Astrocyte (in vitro differentiated cells and primary cell): ENCODE measurements around the gene KCTD21. TPM values are rescaled to one million over a fixed set of nuclear protein-coding genes. Genes with fewer than 3 reads are reported as not detected.

Experiments used
- DNase-seq: peaks from one replicate; pipeline ENCODE4 v3.0.0-alpha.2; 2010; ENCODE audit warnings: low read depth
- FAIRE-seq: peaks from 2 replicates; lab custom pipeline; 2011; peaks lifted over from hg19 to GRCh38; lab: Jason Lieb, UNC
- H2AFZ ChIP-seq: 2 replicates; pipeline ENCODE4 v1.6.0; 2012; ENCODE audit warnings: low read depth, low read length, inconsistent platforms
- H3K27ac ChIP-seq: 2 replicates; pipeline ENCODE4 v1.5.1; 2011; ENCODE audit warnings: low read depth, low read length, inconsistent platforms
- H3K27me3 ChIP-seq: 2 replicates; pipeline ENCODE4 v1.6.0; 2011; ENCODE audit warnings: low read length, inconsistent platforms; ENCODE audit not compliant: insufficient read depth
- H3K36me3 ChIP-seq: 2 replicates; pipeline ENCODE4 v1.5.1; 2011; ENCODE audit warnings: low read length, inconsistent platforms; ENCODE audit not compliant: insufficient read depth
- H3K4me1 ChIP-seq: 2 replicates; pipeline ENCODE4 v1.5.1; 2011; ENCODE audit warnings: low read length, inconsistent platforms; ENCODE audit not compliant: insufficient read depth
- H3K4me2 ChIP-seq: 2 replicates; pipeline ENCODE4 v1.6.0; 2012; ENCODE audit warnings: low read length, inconsistent platforms
- H3K4me3 ChIP-seq: 2 replicates; pipeline ENCODE4 v1.5.1; 2011; ENCODE audit warnings: low read depth, mild to moderate bottlenecking, low read length, inconsistent platforms; ENCODE audit not compliant: insufficient read depth
- H3K79me2 ChIP-seq: 2 replicates; pipeline ENCODE4 v1.6.0; 2012; ENCODE audit warnings: mild to moderate bottlenecking, low read length, inconsistent platforms; ENCODE audit not compliant: insufficient read depth
- H3K9ac ChIP-seq: 2 replicates; pipeline ENCODE4 v1.6.0; 2012; ENCODE audit warnings: mild to moderate bottlenecking, low read length, inconsistent platforms
- H3K9me3 ChIP-seq: 2 replicates; pipeline ENCODE4 v1.5.1; 2012; ENCODE audit warnings: low read depth, mild to moderate bottlenecking, low read length, inconsistent platforms; ENCODE audit not compliant: insufficient read depth
- H4K20me1 ChIP-seq: 2 replicates; pipeline ENCODE4 v1.6.0; 2012; ENCODE audit warnings: low read length, inconsistent platforms; ENCODE audit not compliant: insufficient read depth
- H3K27ac Mint-ChIP-seq: one replicate; pipeline ENCODE4 v1.8.0; 2021; ENCODE audit warnings: mild to moderate bottlenecking, mixed read lengths; ENCODE audit not compliant: unreplicated experiment
- H3K27me3 Mint-ChIP-seq: one replicate; pipeline ENCODE4 v1.8.0; 2021; ENCODE audit warnings: low read depth, mixed read lengths; ENCODE audit not compliant: unreplicated experiment
- H3K36me3 Mint-ChIP-seq: one replicate; pipeline ENCODE4 v1.8.0; 2021; ENCODE audit warnings: low read depth, mixed read lengths; ENCODE audit not compliant: unreplicated experiment
- H3K4me1 Mint-ChIP-seq: one replicate; pipeline ENCODE4 v1.8.0; 2021; ENCODE audit warnings: low read depth, mixed read lengths; ENCODE audit not compliant: unreplicated experiment
- H3K4me3 Mint-ChIP-seq: one replicate; pipeline ENCODE4 v1.8.0; 2021; ENCODE audit warnings: mild to moderate bottlenecking, moderate library complexity, mixed read lengths; ENCODE audit not compliant: unreplicated experiment
- H3K9me3 Mint-ChIP-seq: one replicate; pipeline ENCODE4 v1.8.0; 2021; ENCODE audit warnings: mild to moderate bottlenecking, mixed read lengths; ENCODE audit not compliant: unreplicated experiment
- CTCF ChIP-seq: IDR thresholded peaks from 2 replicates; pipeline ENCODE4 v1.5.1; 2011; ENCODE audit warnings: low read depth, mild to moderate bottlenecking, inconsistent platforms, low read length, moderate library complexity; ENCODE audit not compliant: insufficient read depth
- EZH2 ChIP-seq: IDR thresholded peaks from 2 replicates; pipeline ENCODE4 v1.6.1; 2012; ENCODE audit warnings: mild to moderate bottlenecking, low read length, inconsistent platforms; ENCODE audit not compliant: insufficient read depth
- total RNA-seq: library from RNA; stranded (reverse); gene quantifications from 2 replicates; pipeline ENCODE4 v1.2.1, GENCODE V29; 2021

Gene KCTD21
- total RNA-seq, 1 donor from 2014 or later = 14.0 TPM

- Histone ChIP-seq H3K27ac (no peak overlapping the region), H3K9me3 (no peaks in the 10 kb centered on the region)
These were observed 32.1 kb downstream of the KCTD21 start for GRCh38 chr11:78156127-78156844.

GRCh38 chr11:78151804-78152203 lies 36.6 kb downstream of the KCTD21 start:
- H3K4me3 ChIP-seq = no peak overlapping the region
- Mint-ChIP-seq H3K27me3 (no peaks in the 10 kb centered on the region), H3K9me3 (no peaks in the 10 kb centered on the region), H3K27ac (no peak overlapping the region), H3K36me3 (no peaks in the 10 kb centered on the region), H3K4me1 (peaks cover 8% of the 10 kb centered on the region), H3K4me3 (no peak overlapping the region)
- H3K27ac ChIP-seq = no peak overlapping the region
- H3K36me3 ChIP-seq = no peaks in the 10 kb centered on the region
- no peaks in the 10 kb centered on the region for H3K27me3 ChIP-seq
- H4K20me1 ChIP-seq = no peaks in the 10 kb centered on the region
- DNase-seq (no peak), FAIRE-seq (no peak)
- no peak overlapping the region for H3K9ac ChIP-seq
- no peaks in the 10 kb centered on the region for H3K79me2 ChIP-seq
- no peaks in the 10 kb centered on the region for H3K4me1 ChIP-seq
- TF ChIP-seq CTCF = no peak
- no peaks in the 10 kb centered on the region for H3K9me3 ChIP-seq
- no peak overlapping the region for H3K4me2 ChIP-seq
- no peak overlapping the region for H2AFZ ChIP-seq

More at GRCh38 chr11:78156127-78156844, 32.1 kb downstream of the KCTD21 start:
- H3K27me3 Mint-ChIP-seq = peaks cover 1% of the 10 kb centered on the region
- Histone ChIP-seq H3K79me2 (no peaks in the 10 kb centered on the region), H3K4me2 (no peak overlapping the region), H3K27me3 (no peaks in the 10 kb centered on the region), H4K20me1 (no peaks in the 10 kb centered on the region), H3K36me3 (no peaks in the 10 kb centered on the region), H2AFZ (no peak overlapping the region), H3K4me1 (no peaks in the 10 kb centered on the region), H3K9ac (no peak overlapping the region), H3K4me3 (no peak overlapping the region)
- TF ChIP-seq EZH2 = no peak
- TF ChIP-seq CTCF = no peak
- H3K27ac Mint-ChIP-seq = peak overlapping the region; percentile 75
- no peak for FAIRE-seq
- no peaks in the 10 kb centered on the region for H3K9me3 Mint-ChIP-seq
- no peak overlapping the region for H3K4me3 Mint-ChIP-seq
- peaks cover 9% of the 10 kb centered on the region for H3K4me1 Mint-ChIP-seq
- no peaks in the 10 kb centered on the region for H3K36me3 Mint-ChIP-seq
- peak; percentile 22 for DNase-seq

GRCh38 chr11:78150754-78151153 lies 37.7 kb downstream of the KCTD21 start:
- Mint-ChIP-seq H3K9me3 (no peaks in the 10 kb centered on the region), H3K4me3 (no peak overlapping the region), H3K27ac (no peak overlapping the region), H3K27me3 (no peaks in the 10 kb centered on the region), H3K4me1 (no peaks in the 10 kb centered on the region), H3K36me3 (no peaks in the 10 kb centered on the region)
- FAIRE-seq = no peak
- no peaks in the 10 kb centered on the region for H3K4me1 ChIP-seq
- H2AFZ ChIP-seq = no peak overlapping the region
- H3K79me2 ChIP-seq = no peaks in the 10 kb centered on the region
- H3K27ac ChIP-seq = no peak overlapping the region
- no peaks in the 10 kb centered on the region for H3K9me3 ChIP-seq
- H3K9ac ChIP-seq = no peak overlapping the region
- no peak overlapping the region for H3K4me2 ChIP-seq
- TF ChIP-seq CTCF (no peak), EZH2 (no peak)
- no peaks in the 10 kb centered on the region for H3K36me3 ChIP-seq
- no peaks in the 10 kb centered on the region for H3K27me3 ChIP-seq
- no peak overlapping the region for H3K4me3 ChIP-seq
- no peak for DNase-seq
- H4K20me1 ChIP-seq = no peaks in the 10 kb centered on the region
